Esophagus muscularis mucosa (tissue), 3 donors: Measurements from ENCODE around the gene TSGA10.

Experiments
- POLR2A ChIP-seq: fragments of 450-650 bp; IDR thresholded peaks from one replicate; pipeline ENCODE4 v1.6.1; 2017; ENCODE audit warnings: antibody characterized with exemption, moderate library complexity, mild to moderate bottlenecking, low read depth
- POLR2AphosphoS5 ChIP-seq, 2 donors: sonication (generic); formaldehyde crosslinking; IDR thresholded peaks; one replicate each; pipeline ENCODE4 v1.6.1; 2017; ENCODE audit warnings: antibody characterized with exemption in 2 of 2
- TF ChIP-seq, protein P1 (sequence below), 3 experiments: fragments of 200-600 bp in 2 of 3; fragments of 450-650 bp in 1 of 3; sonication (generic) in 2 of 3; IDR thresholded peaks; one replicate each; pipeline ENCODE4 v1.5.1; 2017 to 2019; ENCODE audit warnings: antibody characterized with exemption in 3 of 3, mild to moderate bottlenecking in 2 of 3, moderate library complexity in 1 of 3

DNA sequence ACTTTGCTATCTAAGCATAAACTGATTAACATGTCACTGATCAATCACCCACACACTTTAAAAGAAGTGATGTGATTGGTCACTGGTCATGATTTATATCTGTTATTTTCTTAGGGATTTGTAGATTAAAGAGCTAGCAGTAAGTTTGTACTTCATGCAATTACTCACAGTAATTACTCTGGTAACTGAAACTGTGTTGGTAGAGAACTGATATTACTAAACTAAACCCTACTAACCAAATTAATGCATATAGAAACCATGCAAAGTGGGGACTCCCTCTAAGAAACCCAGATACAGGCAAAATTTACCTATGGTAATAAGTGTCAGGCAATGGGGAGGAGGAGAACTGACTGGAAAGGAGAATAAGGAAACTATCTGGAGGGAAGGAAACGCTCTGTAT, 58.0 kb downstream of the TSGA10 start:
- TF ChIP-seq, protein P1, sequence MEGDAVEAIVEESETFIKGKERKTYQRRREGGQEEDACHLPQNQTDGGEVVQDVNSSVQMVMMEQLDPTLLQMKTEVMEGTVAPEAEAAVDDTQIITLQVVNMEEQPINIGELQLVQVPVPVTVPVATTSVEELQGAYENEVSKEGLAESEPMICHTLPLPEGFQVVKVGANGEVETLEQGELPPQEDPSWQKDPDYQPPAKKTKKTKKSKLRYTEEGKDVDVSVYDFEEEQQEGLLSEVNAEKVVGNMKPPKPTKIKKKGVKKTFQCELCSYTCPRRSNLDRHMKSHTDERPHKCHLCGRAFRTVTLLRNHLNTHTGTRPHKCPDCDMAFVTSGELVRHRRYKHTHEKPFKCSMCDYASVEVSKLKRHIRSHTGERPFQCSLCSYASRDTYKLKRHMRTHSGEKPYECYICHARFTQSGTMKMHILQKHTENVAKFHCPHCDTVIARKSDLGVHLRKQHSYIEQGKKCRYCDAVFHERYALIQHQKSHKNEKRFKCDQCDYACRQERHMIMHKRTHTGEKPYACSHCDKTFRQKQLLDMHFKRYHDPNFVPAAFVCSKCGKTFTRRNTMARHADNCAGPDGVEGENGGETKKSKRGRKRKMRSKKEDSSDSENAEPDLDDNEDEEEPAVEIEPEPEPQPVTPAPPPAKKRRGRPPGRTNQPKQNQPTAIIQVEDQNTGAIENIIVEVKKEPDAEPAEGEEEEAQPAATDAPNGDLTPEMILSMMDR (IDR thresholded peaks at IDR 0.05): no peak
- no peak for TF ChIP-seq POLR2AphosphoS5 (IDR thresholded peaks at IDR 0.05)
- TF ChIP-seq POLR2A: no peak
